HepG2 (cell line): ENCODE data around the gene ANKS1B. TPM values are rescaled to one million over a fixed set of nuclear protein-coding genes. Genes with fewer than 3 reads are reported as not detected.

Source experiments
- ATAC-seq: fragments of 200-7000 bp; cut with Tn5 transposase; 3 replicates; pipeline ENCODE4 v1.9.1; 2020; ENCODE audit warnings: mild to moderate bottlenecking, moderate library complexity
- BruUV-seq: library from RNA; stranded (reverse); fragments of 400-500 nt; replicated peaks from 2 replicates; lab custom pipeline; 2021; lab: Mats Ljungman, UMichigan
- CTCF ChIA-PET: fragments of 300-600 bp; formaldehyde crosslinking; extraction: SDS; loops from one replicate; lab custom pipeline; 2021; ENCODE audit warnings: low total read pairs, inconsistent platforms, low intra/inter-chr PET ratio; lab: Yijun Ruan, JAX
- POLR2A ChIA-PET: fragments of 350-600 bp; sonication (Branson Sonifier 250); formaldehyde crosslinking; loops from one replicate; lab custom pipeline; 2020; ENCODE audit warnings: antibody characterized with exemption, inconsistent platforms; lab: Yijun Ruan, JAX
- DNase-seq: peaks from one replicate; pipeline ENCODE4 v3.0.0-alpha.2; 2015; ENCODE audit warnings: low spot score
- FAIRE-seq: peaks from 3 replicates; lab custom pipeline; 2011; peaks lifted over from hg19 to GRCh38; lab: Jason Lieb, UNC
- H2AFZ ChIP-seq: one replicate; pipeline ENCODE4 v1.6.1; 2011; ENCODE audit warnings: low read length, inconsistent platforms
- H3K27ac ChIP-seq: fragments of 300-600 bp; 3 replicates; pipeline ENCODE4 v1.8.0; 2011; ENCODE audit warnings: mixed run types, mild to moderate bottlenecking, mixed read lengths, low read length, inconsistent platforms; ENCODE audit not compliant: insufficient read depth; ENCODE audit errors: extremely low read length
- H3K27me3 ChIP-seq, 2 experiments: fragments of 200-600 bp in 1 of 2; 2 replicates in 1 of 2; 3 replicates in 1 of 2; pipeline versions ENCODE4 v1.6.0 to v1.8.0; 2011; ENCODE audit warnings: low read length in 2 of 2, mild to moderate bottlenecking in 2 of 2, moderate library complexity in 2 of 2, inconsistent platforms in 1 of 2; ENCODE audit not compliant: insufficient read depth in 2 of 2, control insufficient read depth in 1 of 2
- H3K36me3 ChIP-seq, 2 experiments: fragments of 200-600 bp in 1 of 2; replicated peaks in 1 of 2; 2 replicates in 1 of 2; 3 replicates in 1 of 2; pipeline versions ENCODE4 v1.5.1 to v1.8.0; 2011; ENCODE audit warnings: low read length in 2 of 2, inconsistent platforms in 1 of 2; ENCODE audit not compliant: insufficient read depth in 2 of 2, control insufficient read depth in 1 of 2
- H3K4me1 ChIP-seq: 2 replicates; pipeline ENCODE4 v1.5.1; 2012; ENCODE audit warnings: low read length, inconsistent platforms; ENCODE audit not compliant: insufficient read depth
- H3K4me2 ChIP-seq: 2 replicates; pipeline ENCODE4 v1.6.0; 2011; ENCODE audit warnings: low read depth, low read length, inconsistent platforms
- H3K4me3 ChIP-seq, 3 experiments: fragments of 200-600 bp in 1 of 3; sonication (generic), shearing (Covaris generic) in 1 of 3; replicated peaks in 1 of 3; 2 replicates each; pipeline ENCODE4 v1.5.1; 2011 to 2016; ENCODE audit warnings: low read length in 3 of 3, inconsistent platforms in 2 of 3, low read depth in 2 of 3, mild to moderate bottlenecking in 2 of 3, control low read depth in 1 of 3, mixed read lengths in 1 of 3; ENCODE audit not compliant: insufficient read depth in 1 of 3
- H3K79me2 ChIP-seq: one replicate; pipeline ENCODE4 v1.6.1; 2011; ENCODE audit warnings: low read length, inconsistent platforms; ENCODE audit not compliant: insufficient read depth
- H3K9ac ChIP-seq: 2 replicates; pipeline ENCODE4 v1.6.0; 2011; ENCODE audit warnings: mild to moderate bottlenecking, low read depth, low read length, inconsistent platforms; ENCODE audit not compliant: insufficient read depth
- H3K9me3 ChIP-seq: 2 replicates; pipeline ENCODE4 v1.5.1; 2012; ENCODE audit warnings: mild to moderate bottlenecking, low read length
- H4K20me1 ChIP-seq: 2 replicates; pipeline ENCODE4 v1.6.0; 2011; ENCODE audit warnings: inconsistent platforms, mild to moderate bottlenecking, low read length, moderate library complexity; ENCODE audit not compliant: insufficient read depth
- LCORL ChIP-seq, 2 experiments: fragments of 450-650 bp in 1 of 2; sonication (generic) in 1 of 2; formaldehyde crosslinking in 1 of 2; IDR thresholded peaks; 2 replicates each; pipeline versions ENCODE4 v1.5.0 to v1.6.1; 2017 to 2020; ENCODE audit warnings: antibody characterized with exemption in 1 of 2, missing genetic modification reagents in 1 of 2
- MAFF ChIP-seq: IDR thresholded peaks from 2 replicates; pipeline ENCODE4 v1.6.1; 2011; ENCODE audit warnings: low read depth, low read length, improper control_type of control experiment
- RCOR2 ChIP-seq: IDR thresholded peaks from 2 replicates; pipeline ENCODE4 v1.6.1; 2016; ENCODE audit warnings: missing biosample characterization, missing genetic modification reagents
- RFX5 ChIP-seq: IDR thresholded peaks from 2 replicates; pipeline ENCODE4 v1.6.1; 2011; ENCODE audit warnings: low read depth, low read length, improper control_type of control experiment
- SNAPC2 ChIP-seq: sonication (generic); formaldehyde crosslinking; IDR thresholded peaks from 2 replicates; pipeline ENCODE4 v1.8.1; 2022; ENCODE audit warnings: mild to moderate bottlenecking, missing genetic modification reagents
- SPEN ChIP-seq: sonication (generic); formaldehyde crosslinking; IDR thresholded peaks from 2 replicates; pipeline ENCODE4 v1.5.1; 2020; ENCODE audit warnings: low read depth, mild to moderate bottlenecking, missing genetic modification reagents
- SRF ChIP-seq: IDR thresholded peaks from 2 replicates; pipeline ENCODE4 v1.6.1; 2011; ENCODE audit warnings: mild to moderate bottlenecking, low read depth, low read length, moderate library complexity
- SRSF9 ChIP-seq: fragments of 200-400 bp; formaldehyde crosslinking; IDR thresholded peaks from 2 replicates; pipeline ENCODE4 v1.6.1; 2018; ENCODE audit warnings: borderline replicate concordance, mild to moderate bottlenecking, low read depth, low read length; ENCODE audit not compliant: insufficient read depth, poor library complexity, severe bottlenecking
- TBX3 ChIP-seq: fragments of 450-650 bp; IDR thresholded peaks from 2 replicates; pipeline ENCODE4 v1.6.1; 2017; ENCODE audit warnings: antibody characterized with exemption, mild to moderate bottlenecking, inconsistent platforms, borderline replicate concordance
- ZNF205 ChIP-seq: IDR thresholded peaks from 2 replicates; pipeline ENCODE4 v1.6.1; 2018; ENCODE audit warnings: missing biosample characterization, missing genetic modification reagents
- ZNF431 ChIP-seq: sonication (generic); formaldehyde crosslinking; IDR thresholded peaks from 2 replicates; pipeline ENCODE4 v1.9.0; 2022; ENCODE audit warnings: missing genetic modification reagents, low read depth, mild to moderate bottlenecking, borderline replicate concordance
- WGBS: methylation state at CpG from one replicate; pipeline ENCODE4 v1.1.6; 2017; ENCODE audit warnings: low lambda C conversion rate; 5-methylcytosine and 5-hydroxymethylcytosine counted together
- in situ Hi-C: cut with HindIII; loops from 2 replicates; pipeline ENCODE4 v1.10.0; 2017; ENCODE audit warnings: low pct_unique_long_range_greater_than_20kb; ENCODE audit not compliant: extremely low pct_ligation_motif_present
- intact Hi-C: fragments of 100-400 bp; cut with micrococcal nuclease; formaldehyde crosslinking; loops from one replicate; pipeline ENCODE4 v1.10.0; 2022; ENCODE audit not compliant: unreplicated experiment
- polyA plus RNA-seq, 8 experiments: library from polyadenylated mRNA; depleted of rRNA in 3 of 8; stranded (reverse) in 7 of 8; unstranded in 1 of 8; fragments of >200 nt; fragmentation: Illumina TruSeq in 4 of 8; extraction: Trizol in 4 of 8; gene quantifications; 2 replicates each; pipeline versions ENCODE4 v1.2.1 to v1.2.3, GENCODE V29; 2011 to 2016; ENCODE audit warnings: low read depth in 4 of 8, missing spikeins in 1 of 8, mixed read lengths in 1 of 8; ENCODE audit not compliant: insufficient read depth in 1 of 8
- total RNA-seq, 5 experiments: library from RNA; depleted of rRNA; stranded (reverse); fragments of >200 nt; fragmentation: Illumina TruSeq; extraction: Trizol; gene quantifications; 2 replicates each; pipeline ENCODE4 v1.2.3, GENCODE V29; 2016; ENCODE audit warnings: low read depth in 1 of 5
- TF ChIP-seq, protein P1 (sequence below): sonication (generic); formaldehyde crosslinking; IDR thresholded peaks from 2 replicates; pipeline ENCODE4 v1.8.1; 2023; ENCODE audit warnings: mild to moderate bottlenecking, inconsistent platforms, moderate library complexity, missing genetic modification reagents, borderline replicate concordance
- TF ChIP-seq, protein P2 (sequence below): sonication (generic); formaldehyde crosslinking; IDR thresholded peaks from 2 replicates; pipeline ENCODE4 v1.4.0; 2020; ENCODE audit warnings: mild to moderate bottlenecking, missing genetic modification reagents

The ANKS1B gene
- total and polyA plus RNA-seq, 2 of the 13 experiments (the other 11 are each of a cell fraction or from before 2014, with no cell fraction given) = 0.15 TPM; not detected in 1

DNA sequence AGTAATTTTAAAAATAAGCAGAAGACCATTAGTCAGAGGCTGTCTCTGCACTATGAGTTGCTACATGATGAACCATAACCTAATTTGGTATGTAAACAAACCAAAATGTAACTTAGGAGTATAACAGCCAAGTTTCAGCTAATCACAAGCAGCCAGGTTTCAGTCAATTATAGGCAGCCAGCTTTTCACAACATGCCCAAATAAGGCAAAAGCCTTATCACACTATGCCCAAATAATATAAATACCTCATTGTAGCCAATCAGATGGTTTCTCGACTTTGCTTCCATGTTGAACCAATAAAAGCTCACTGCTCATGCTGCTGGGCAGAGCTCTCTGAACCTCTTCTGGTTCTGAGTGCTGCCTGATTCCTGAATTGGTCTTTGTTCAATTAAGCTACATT, 298.6 kb downstream of the ANKS1B start:
- no peaks in the 10 kb centered on the region for H3K36me3 ChIP-seq
- H2AFZ ChIP-seq = no peak overlapping the region
- no peaks in the 10 kb centered on the region for H3K79me2 ChIP-seq
- H3K4me1 ChIP-seq = no peaks in the 10 kb centered on the region
- 0% methylated on average over 1 of the region's 1 CpG for WGBS
- DNase-seq = no peak
- no peak overlapping the region for H3K4me3 ChIP-seq
- no peak overlapping the region for H3K9ac ChIP-seq
- H4K20me1 ChIP-seq = no peaks in the 10 kb centered on the region
- no peak overlapping the region for H3K27ac ChIP-seq
- ATAC-seq = no peak
- H3K4me2 ChIP-seq = no peak overlapping the region
- in situ Hi-C loops (no loop called here), intact Hi-C loops (no loop called here)
- ChIA-PET POLR2A (no interaction called here), CTCF (no interaction called here)
- no TSS peak for BruUV-seq
- no peaks in the 10 kb centered on the region for H3K27me3 ChIP-seq
- H3K9me3 ChIP-seq = no peaks in the 10 kb centered on the region
- no peak for FAIRE-seq
- TF ChIP-seq SPEN (CRISPR knock-in tag) (no peak), SRF (peak; percentile 41; the same call in 1 of the 2 replicates)

- CTCF ChIA-PET = no interaction called here
- Histone ChIP-seq H3K79me2 (no peaks in the 10 kb centered on the region), H3K36me3 (no peaks in the 10 kb centered on the region), H3K27me3 (no peaks in the 10 kb centered on the region), H3K9me3 (no peaks in the 10 kb centered on the region), H4K20me1 (no peaks in the 10 kb centered on the region), H3K4me1 (no peaks in the 10 kb centered on the region), H3K4me3 (no peak overlapping the region), H3K4me2 (no peak overlapping the region), H2AFZ (no peak overlapping the region), H3K27ac (no peak overlapping the region), H3K9ac (no peak overlapping the region)
- no TSS peak for BruUV-seq
- WGBS = 1% methylated on average over 4 of the region's 4 CpGs
- DNase-seq = no peak
- intact Hi-C loops = no loop called here
- in situ Hi-C loops = no loop called here
- FAIRE-seq = no peak
- no peak for ATAC-seq
- POLR2A ChIA-PET = no interaction called here
- TF ChIP-seq LCORL (IDR thresholded peaks at IDR 0.05) (no peak), LCORL (CRISPR knock-in tag; IDR thresholded peaks at IDR 0.05) (no peak), RFX5 (no peak), SRSF9 (no peak), ZNF205 (CRISPR knock-in tag) (no peak), MAFF (no peak), RCOR2 (CRISPR knock-in tag) (no peak), ZNF431 (no peak), SNAPC2 (CRISPR knock-in tag) (no peak), TBX3 (no peak)
- TF ChIP-seq, protein P1, sequence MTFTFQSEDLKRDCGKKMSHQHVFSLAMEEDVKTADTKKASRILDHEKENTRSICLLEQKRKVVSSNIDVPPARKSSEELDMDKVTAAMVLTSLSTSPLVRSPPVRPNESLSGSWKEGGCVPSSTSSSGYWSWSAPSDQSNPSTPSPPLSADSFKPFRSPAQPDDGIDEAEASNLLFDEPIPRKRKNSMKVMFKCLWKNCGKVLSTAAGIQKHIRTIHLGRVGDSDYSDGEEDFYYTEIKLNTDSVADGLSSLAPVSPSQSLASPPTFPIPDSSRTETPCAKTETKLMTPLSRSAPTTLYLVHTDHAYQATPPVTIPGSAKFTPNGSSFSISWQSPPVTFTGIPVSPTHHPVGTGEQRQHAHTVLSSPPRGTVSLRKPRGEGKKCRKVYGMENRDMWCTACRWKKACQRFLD = no peak
- TF ChIP-seq, protein P2, sequence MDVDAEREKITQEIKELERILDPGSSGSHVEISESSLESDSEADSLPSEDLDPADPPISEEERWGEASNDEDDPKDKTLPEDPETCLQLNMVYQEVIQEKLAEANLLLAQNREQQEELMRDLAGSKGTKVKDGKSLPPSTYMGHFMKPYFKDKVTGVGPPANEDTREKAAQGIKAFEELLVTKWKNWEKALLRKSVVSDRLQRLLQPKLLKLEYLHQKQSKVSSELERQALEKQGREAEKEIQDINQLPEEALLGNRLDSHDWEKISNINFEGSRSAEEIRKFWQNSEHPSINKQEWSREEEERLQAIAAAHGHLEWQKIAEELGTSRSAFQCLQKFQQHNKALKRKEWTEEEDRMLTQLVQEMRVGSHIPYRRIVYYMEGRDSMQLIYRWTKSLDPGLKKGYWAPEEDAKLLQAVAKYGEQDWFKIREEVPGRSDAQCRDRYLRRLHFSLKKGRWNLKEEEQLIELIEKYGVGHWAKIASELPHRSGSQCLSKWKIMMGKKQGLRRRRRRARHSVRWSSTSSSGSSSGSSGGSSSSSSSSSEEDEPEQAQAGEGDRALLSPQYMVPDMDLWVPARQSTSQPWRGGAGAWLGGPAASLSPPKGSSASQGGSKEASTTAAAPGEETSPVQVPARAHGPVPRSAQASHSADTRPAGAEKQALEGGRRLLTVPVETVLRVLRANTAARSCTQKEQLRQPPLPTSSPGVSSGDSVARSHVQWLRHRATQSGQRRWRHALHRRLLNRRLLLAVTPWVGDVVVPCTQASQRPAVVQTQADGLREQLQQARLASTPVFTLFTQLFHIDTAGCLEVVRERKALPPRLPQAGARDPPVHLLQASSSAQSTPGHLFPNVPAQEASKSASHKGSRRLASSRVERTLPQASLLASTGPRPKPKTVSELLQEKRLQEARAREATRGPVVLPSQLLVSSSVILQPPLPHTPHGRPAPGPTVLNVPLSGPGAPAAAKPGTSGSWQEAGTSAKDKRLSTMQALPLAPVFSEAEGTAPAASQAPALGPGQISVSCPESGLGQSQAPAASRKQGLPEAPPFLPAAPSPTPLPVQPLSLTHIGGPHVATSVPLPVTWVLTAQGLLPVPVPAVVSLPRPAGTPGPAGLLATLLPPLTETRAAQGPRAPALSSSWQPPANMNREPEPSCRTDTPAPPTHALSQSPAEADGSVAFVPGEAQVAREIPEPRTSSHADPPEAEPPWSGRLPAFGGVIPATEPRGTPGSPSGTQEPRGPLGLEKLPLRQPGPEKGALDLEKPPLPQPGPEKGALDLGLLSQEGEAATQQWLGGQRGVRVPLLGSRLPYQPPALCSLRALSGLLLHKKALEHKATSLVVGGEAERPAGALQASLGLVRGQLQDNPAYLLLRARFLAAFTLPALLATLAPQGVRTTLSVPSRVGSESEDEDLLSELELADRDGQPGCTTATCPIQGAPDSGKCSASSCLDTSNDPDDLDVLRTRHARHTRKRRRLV = no peak
Observed at GRCh38 chr12:99680276-99680675, 304.5 kb downstream of the ANKS1B start.
